IPS-20b (cell line): ENCODE data around the gene ZC3H8.
"Not testable (repeated sequence)": the region's sequence is repeated elsewhere in the genome, so short reads cannot be mapped to it uniquely, and the experiment has no call there.

ENCODE experiments used
- H3K27ac ChIP-seq: one replicate; pipeline ENCODE4 v1.5.1; 2013; ENCODE audit warnings: low read length
- H3K27me3 ChIP-seq: 2 replicates; pipeline ENCODE4 v1.6.1; 2013; ENCODE audit warnings: mild to moderate bottlenecking, low read length, inconsistent platforms; ENCODE audit not compliant: insufficient read depth
- H3K36me3 ChIP-seq: 2 replicates; pipeline ENCODE4 v1.6.1; 2013; ENCODE audit warnings: low read depth, mild to moderate bottlenecking, inconsistent platforms, low read length, moderate library complexity; ENCODE audit not compliant: insufficient read depth
- H3K4me1 ChIP-seq: 2 replicates; pipeline ENCODE4 v1.6.1; 2013; ENCODE audit warnings: mild to moderate bottlenecking, control low read depth, inconsistent platforms, low read length, moderate library complexity; ENCODE audit not compliant: insufficient read depth
- H3K4me3 ChIP-seq: 2 replicates; pipeline ENCODE4 v1.5.1; 2013; ENCODE audit warnings: mild to moderate bottlenecking, low read length, inconsistent platforms
- H3K9ac ChIP-seq: 2 replicates; pipeline ENCODE4 v1.6.1; 2013; ENCODE audit warnings: low read depth, mild to moderate bottlenecking, inconsistent platforms, low read length, moderate library complexity
- H3K9me3 ChIP-seq: 2 replicates; pipeline ENCODE4 v1.6.1; 2013; ENCODE audit warnings: mild to moderate bottlenecking, low read depth, low read length, inconsistent platforms; ENCODE audit not compliant: insufficient read depth

The ZC3H8 gene

DNA sequence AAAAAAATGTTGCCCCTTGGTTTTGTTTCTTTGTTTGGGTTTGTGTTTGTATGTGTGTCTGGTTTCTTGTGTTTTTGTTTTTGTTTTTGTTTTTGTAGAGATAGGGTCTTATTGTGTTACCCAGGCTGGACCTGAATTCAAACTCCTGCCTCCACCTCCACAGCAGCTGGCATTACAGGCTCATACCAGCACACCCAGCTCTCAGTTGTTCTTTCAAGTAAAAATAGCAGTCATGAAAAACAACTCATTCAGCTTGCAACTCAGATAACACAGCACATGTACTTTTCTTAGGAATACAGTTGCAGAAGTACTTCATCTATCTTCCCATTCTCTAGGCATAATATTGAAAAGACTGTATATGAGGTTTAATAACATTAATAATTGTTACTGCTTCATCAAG is 37.0 kb downstream of the ZC3H8 start:
- no peaks in the 10 kb centered on the region for H3K4me1 ChIP-seq
- H3K27me3 ChIP-seq = no peaks in the 10 kb centered on the region
- H3K4me3 ChIP-seq = no peak overlapping the region
- peaks cover 6% of the 10 kb centered on the region; the same call in 1 of the 2 replicates for H3K36me3 ChIP-seq
- no peak overlapping the region for H3K9ac ChIP-seq
- no peak overlapping the region for H3K27ac ChIP-seq
- peaks cover 9% of the 10 kb centered on the region; the same call in 1 of the 2 replicates for H3K9me3 ChIP-seq

DNA sequence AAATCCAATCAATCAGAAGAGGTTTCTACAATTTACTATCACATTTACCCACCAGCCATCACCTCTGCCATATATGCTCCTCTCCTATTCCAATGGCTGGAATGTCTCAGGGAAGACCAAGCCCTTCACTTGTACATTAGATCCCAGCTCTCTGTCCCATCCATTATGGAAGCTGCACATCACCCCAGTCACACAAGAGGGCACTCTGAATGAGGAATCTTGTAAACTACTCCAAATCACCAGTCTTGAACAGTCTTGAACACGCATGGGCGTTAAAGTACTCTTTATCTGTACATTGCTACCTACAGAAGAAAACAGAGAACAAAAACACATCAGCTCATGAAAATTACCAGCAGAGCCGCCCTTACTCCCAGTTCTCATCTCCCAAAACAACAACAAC is 38.7 kb downstream of the ZC3H8 start:
- no peaks in the 10 kb centered on the region for H3K27me3 ChIP-seq
- H3K9ac ChIP-seq = no peak overlapping the region
- H3K4me3 ChIP-seq = no peak overlapping the region
- peaks cover 4% of the 10 kb centered on the region; the same call in 1 of the 2 replicates for H3K9me3 ChIP-seq
- no peaks in the 10 kb centered on the region for H3K4me1 ChIP-seq
- H3K36me3 ChIP-seq = 0 out of 2 replicates have a peak, but pooled peaks cover 6% of the 10 kb centered on the region
- H3K27ac ChIP-seq = no peak overlapping the region

DNA sequence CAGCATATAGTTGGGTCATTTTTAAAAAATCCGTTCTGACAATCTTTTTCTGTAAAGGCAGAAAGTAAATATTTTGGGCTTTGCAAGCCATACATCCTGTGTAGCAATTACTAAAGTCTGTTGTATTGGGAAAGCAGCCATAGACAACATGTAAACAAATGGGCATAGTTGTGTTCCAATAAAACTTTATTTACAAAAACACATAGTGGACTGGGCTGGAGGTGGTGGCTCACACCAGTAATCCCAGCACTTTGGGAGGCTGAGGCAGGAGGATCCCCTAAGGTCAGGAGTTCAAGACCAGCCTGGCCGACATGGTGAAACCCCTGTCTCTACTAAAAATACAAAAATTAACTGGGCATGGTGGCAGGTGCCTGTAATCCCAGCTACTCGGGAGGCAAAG is 46.9 kb downstream of the ZC3H8 start:
- not testable (repeated sequence) for H3K27ac ChIP-seq, H3K27me3 ChIP-seq, H3K36me3 ChIP-seq, H3K9ac ChIP-seq, H3K4me1 ChIP-seq, H3K4me3 ChIP-seq
- H3K9me3 ChIP-seq = peaks cover 19% of the 10 kb centered on the region; the same call in 1 of the 2 replicates

GRCh38 chr2:112204411-112204810 is 50.4 kb downstream of the ZC3H8 start:
- H3K9ac ChIP-seq = no peak overlapping the region
- no peaks in the 10 kb centered on the region for H3K36me3 ChIP-seq
- H3K27ac ChIP-seq = no peak overlapping the region
- no peaks in the 10 kb centered on the region for H3K4me1 ChIP-seq
- H3K4me3 ChIP-seq = no peak overlapping the region
- H3K27me3 ChIP-seq = no peaks in the 10 kb centered on the region
- H3K9me3 ChIP-seq = peaks cover 24% of the 10 kb centered on the region; the same call in 1 of the 2 replicates

- Histone ChIP-seq H3K4me3 (no peak overlapping the region), H3K9me3 (peaks cover 24% of the 10 kb centered on the region; the same call in 1 of the 2 replicates), H3K27me3 (no peaks in the 10 kb centered on the region), H3K9ac (no peak overlapping the region), H3K36me3 (no peaks in the 10 kb centered on the region), H3K4me1 (no peaks in the 10 kb centered on the region), H3K27ac (no peak overlapping the region)
Measured at GRCh38 chr2:112201696-112202430, 53.0 kb downstream of the ZC3H8 start.

GRCh38 chr2:112199188-112199587 is 55.7 kb downstream of the ZC3H8 start:
- Histone ChIP-seq H3K4me3 (no peak overlapping the region), H3K27me3 (no peaks in the 10 kb centered on the region), H3K9me3 (peaks cover 16% of the 10 kb centered on the region; the same call in 1 of the 2 replicates), H3K27ac (no peak overlapping the region), H3K36me3 (no peaks in the 10 kb centered on the region), H3K4me1 (no peaks in the 10 kb centered on the region), H3K9ac (no peak overlapping the region)

- no peak overlapping the region for H3K27ac ChIP-seq
- no peak overlapping the region for H3K4me3 ChIP-seq
- no peaks in the 10 kb centered on the region for H3K36me3 ChIP-seq
- no peak overlapping the region for H3K9ac ChIP-seq
- no peaks in the 10 kb centered on the region for H3K27me3 ChIP-seq
- H3K4me1 ChIP-seq = no peaks in the 10 kb centered on the region
- peaks cover 12% of the 10 kb centered on the region; the same call in 1 of the 2 replicates for H3K9me3 ChIP-seq
Measured at GRCh38 chr2:112198780-112199179, 56.1 kb downstream of the ZC3H8 start.

DNA sequence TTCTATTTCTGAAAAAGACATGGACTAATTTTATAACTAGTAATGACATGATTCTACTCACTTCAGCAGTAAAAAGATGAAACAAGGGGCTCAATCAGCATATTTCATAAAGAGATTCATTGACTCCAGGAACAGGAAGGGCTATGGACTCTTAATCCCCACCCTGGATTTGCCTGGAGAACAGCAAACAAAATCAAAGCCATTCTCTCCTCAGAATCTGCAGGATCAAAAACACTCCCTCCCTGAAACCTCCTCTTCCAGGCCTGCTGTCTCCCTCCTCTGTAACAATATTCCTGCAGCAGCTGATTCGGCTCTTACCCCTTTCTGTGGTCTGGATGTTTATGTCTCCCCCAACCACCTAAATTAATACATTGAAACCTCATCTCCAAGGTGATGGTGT is 57.0 kb downstream of the ZC3H8 start:
- no peaks in the 10 kb centered on the region for H3K4me1 ChIP-seq
- H3K36me3 ChIP-seq = no peaks in the 10 kb centered on the region
- no peak overlapping the region for H3K9ac ChIP-seq
- peaks cover 5% of the 10 kb centered on the region; the same call in 1 of the 2 replicates for H3K9me3 ChIP-seq
- no peak overlapping the region for H3K4me3 ChIP-seq
- no peak overlapping the region for H3K27ac ChIP-seq
- H3K27me3 ChIP-seq = no peaks in the 10 kb centered on the region

DNA sequence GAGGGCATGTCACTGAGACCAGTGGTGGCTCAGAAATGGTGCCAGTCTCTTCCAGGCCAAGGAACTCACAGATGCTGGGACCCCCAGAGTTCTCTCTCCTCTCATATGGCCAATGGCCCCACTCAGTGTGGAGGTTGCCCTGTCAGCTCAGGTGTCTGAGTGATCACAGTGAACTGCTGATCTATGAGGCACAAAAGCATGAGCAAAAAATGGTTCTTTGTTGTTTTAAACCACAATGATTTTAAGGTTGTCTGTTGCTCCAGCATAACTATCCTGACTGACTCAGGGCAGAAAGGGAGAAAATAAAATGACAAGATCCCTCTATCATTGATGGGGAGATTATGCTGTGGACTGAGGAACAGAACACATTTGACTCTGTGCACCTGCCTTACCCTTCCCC is 58.9 kb downstream of the ZC3H8 start:
- Histone ChIP-seq H3K36me3 (no peaks in the 10 kb centered on the region), H3K27ac (no peak overlapping the region)

GRCh38 chr2:112195167-112195766 is 59.6 kb downstream of the ZC3H8 start:
- Histone ChIP-seq H3K27ac (no peak overlapping the region), H3K4me1 (no peaks in the 10 kb centered on the region)

More for the DNA sequence above, 58.9 kb downstream of the ZC3H8 start:
- H3K4me3 ChIP-seq = no peak overlapping the region
- H3K9ac ChIP-seq = no peak overlapping the region
- no peaks in the 10 kb centered on the region for H3K9me3 ChIP-seq
- no peaks in the 10 kb centered on the region for H3K4me1 ChIP-seq
- no peaks in the 10 kb centered on the region for H3K27me3 ChIP-seq

GRCh38 chr2:112194482-112194881 is 60.4 kb downstream of the ZC3H8 start:
- Histone ChIP-seq H3K4me1 (no peaks in the 10 kb centered on the region), H3K4me3 (no peak overlapping the region), H3K27ac (no peak overlapping the region), H3K36me3 (no peaks in the 10 kb centered on the region), H3K9me3 (no peaks in the 10 kb centered on the region), H3K27me3 (no peaks in the 10 kb centered on the region), H3K9ac (no peak overlapping the region)

More at GRCh38 chr2:112195167-112195766, 59.6 kb downstream of the ZC3H8 start:
- Histone ChIP-seq H3K9ac (no peak overlapping the region), H3K36me3 (no peaks in the 10 kb centered on the region), H3K4me3 (no peak overlapping the region), H3K9me3 (no peaks in the 10 kb centered on the region), H3K27me3 (no peaks in the 10 kb centered on the region)

DNA sequence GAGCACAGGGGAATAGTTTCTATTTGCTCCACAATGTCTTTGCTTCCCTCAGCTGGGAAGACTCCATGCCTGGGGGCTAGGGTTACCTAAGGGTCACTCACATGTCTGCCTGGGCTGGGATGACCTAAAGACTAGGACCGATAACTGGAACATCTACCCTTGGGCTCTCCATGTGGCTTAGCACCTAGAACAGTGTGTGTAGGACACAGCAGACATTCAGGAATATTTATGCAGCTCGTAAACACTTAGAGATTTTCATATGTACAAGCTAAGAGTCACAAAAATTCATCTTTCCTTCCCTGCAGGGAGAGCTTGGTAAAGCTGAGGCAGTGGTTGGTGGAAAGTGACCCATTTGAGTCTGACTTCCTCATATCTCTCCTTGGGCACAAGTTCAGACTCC is 60.8 kb downstream of the ZC3H8 start:
- H3K36me3 ChIP-seq = no peaks in the 10 kb centered on the region
- no peak overlapping the region for H3K9ac ChIP-seq
- H3K9me3 ChIP-seq = no peaks in the 10 kb centered on the region
- no peak overlapping the region for H3K4me3 ChIP-seq
- H3K4me1 ChIP-seq = no peaks in the 10 kb centered on the region
- H3K27me3 ChIP-seq = no peaks in the 10 kb centered on the region
- H3K27ac ChIP-seq = no peak overlapping the region
